Panc1 (cell line): ENCODE results near the gene TEX13C.

Experiments used
- CTCF ChIP-seq: fragments of 450-650 bp; IDR thresholded peaks from 2 replicates; pipeline ENCODE4 v1.5.1; 2017; ENCODE audit warnings: mild to moderate bottlenecking
- SIN3A ChIP-seq: IDR thresholded peaks from 2 replicates; pipeline ENCODE4 v1.6.1; 2012; ENCODE audit warnings: low read depth, mild to moderate bottlenecking, low read length, moderate library complexity, borderline replicate concordance; ENCODE audit not compliant: insufficient read depth
- TCF7L2 ChIP-seq: IDR thresholded peaks from 2 replicates; pipeline ENCODE4 v1.6.1; 2011; ENCODE audit warnings: mild to moderate bottlenecking, low read depth, low read length, inconsistent platforms

DNA sequence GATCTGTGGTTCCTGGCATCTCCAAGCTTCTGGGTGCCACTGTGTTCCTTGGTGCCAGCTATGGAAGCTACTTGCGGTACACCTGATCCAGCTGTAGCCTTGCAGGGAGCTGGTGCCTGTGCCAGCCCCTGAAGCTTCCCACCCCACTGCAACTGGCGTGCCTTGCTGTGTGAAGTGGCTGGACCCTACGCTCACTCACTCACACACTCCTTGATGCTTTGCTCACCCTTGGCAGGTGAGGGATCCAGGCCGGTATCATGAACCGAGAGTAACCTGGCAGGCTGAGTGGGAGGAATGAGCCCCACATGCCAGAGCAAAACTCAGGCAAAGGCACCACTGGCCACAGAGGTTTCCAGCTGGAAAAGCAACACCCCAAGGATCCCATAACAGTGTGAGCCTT is 31.3 kb upstream of the TEX13C start:
- TF ChIP-seq CTCF (no peak), TCF7L2 (no peak), SIN3A (no peak)
